Osteocyte (in vitro differentiated cells): ENCODE data around the gene FRMD4B. TPM values are rescaled to one million over a fixed set of nuclear protein-coding genes. Genes with fewer than 3 reads are reported as not detected.

Experiments
- DNase-seq: peaks from one replicate; pipeline ENCODE4 v3.0.0; 2021; ENCODE audit warnings: mixed read lengths; ENCODE audit not compliant: unreplicated experiment; ENCODE audit errors: extremely low spot score
- H3K27ac Mint-ChIP-seq: one replicate; pipeline ENCODE4 v1.8.0; 2021; ENCODE audit warnings: mild to moderate bottlenecking, mixed read lengths; ENCODE audit not compliant: unreplicated experiment
- H3K27me3 Mint-ChIP-seq: one replicate; pipeline ENCODE4 v1.8.0; 2021; ENCODE audit warnings: mixed read lengths; ENCODE audit not compliant: unreplicated experiment
- H3K36me3 Mint-ChIP-seq: one replicate; pipeline ENCODE4 v1.8.0; 2021; ENCODE audit warnings: mixed read lengths; ENCODE audit not compliant: unreplicated experiment
- H3K4me1 Mint-ChIP-seq: one replicate; pipeline ENCODE4 v1.8.0; 2021; ENCODE audit warnings: mixed read lengths; ENCODE audit not compliant: unreplicated experiment
- H3K4me3 Mint-ChIP-seq: one replicate; pipeline ENCODE4 v1.8.0; 2021; ENCODE audit warnings: mild to moderate bottlenecking, moderate library complexity, mixed read lengths; ENCODE audit not compliant: unreplicated experiment
- H3K9me3 Mint-ChIP-seq: one replicate; pipeline ENCODE4 v1.8.0; 2021; ENCODE audit warnings: mixed read lengths; ENCODE audit not compliant: unreplicated experiment
- total RNA-seq: library from RNA; stranded (reverse); gene quantifications from 2 replicates; pipeline ENCODE4 v1.2.1, GENCODE V29; 2021
- TF ChIP-seq, protein P1 (sequence below): fragments of 200-600 bp; sonication (generic); IDR thresholded peaks from 2 replicates; pipeline ENCODE4 v1.5.0; 2021; ENCODE audit warnings: antibody characterized with exemption, mild to moderate bottlenecking, moderate library complexity

The FRMD4B gene
- total RNA-seq, 1 donor from 2014 or later = 1.3 TPM

DNA sequence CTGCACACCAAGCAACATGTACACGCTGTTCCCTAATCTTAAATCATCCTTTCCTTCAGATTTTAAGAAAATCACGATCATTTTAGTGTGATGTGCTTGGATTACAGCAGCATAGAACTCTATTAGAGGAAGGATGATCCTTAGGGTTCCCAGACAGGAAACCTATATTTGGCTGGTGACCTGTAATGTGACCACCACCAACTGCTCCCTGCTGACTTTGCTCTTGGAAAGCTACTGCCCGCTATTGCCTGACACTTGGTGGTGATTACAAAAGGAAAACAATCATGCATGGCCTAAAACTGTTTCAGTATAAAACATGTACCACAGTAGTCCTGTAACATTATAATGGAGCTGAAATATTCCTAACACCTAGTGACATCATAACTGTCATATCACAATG, 236.3 kb downstream of the FRMD4B start:
- Mint-ChIP-seq H3K9me3 (no peaks in the 10 kb centered on the region), H3K27ac (no peak overlapping the region), H3K4me3 (no peak overlapping the region), H3K4me1 (peaks cover 9% of the 10 kb centered on the region), H3K27me3 (peaks cover 33% of the 10 kb centered on the region), H3K36me3 (no peaks in the 10 kb centered on the region)
- DNase-seq = no peak
- TF ChIP-seq, protein P1, sequence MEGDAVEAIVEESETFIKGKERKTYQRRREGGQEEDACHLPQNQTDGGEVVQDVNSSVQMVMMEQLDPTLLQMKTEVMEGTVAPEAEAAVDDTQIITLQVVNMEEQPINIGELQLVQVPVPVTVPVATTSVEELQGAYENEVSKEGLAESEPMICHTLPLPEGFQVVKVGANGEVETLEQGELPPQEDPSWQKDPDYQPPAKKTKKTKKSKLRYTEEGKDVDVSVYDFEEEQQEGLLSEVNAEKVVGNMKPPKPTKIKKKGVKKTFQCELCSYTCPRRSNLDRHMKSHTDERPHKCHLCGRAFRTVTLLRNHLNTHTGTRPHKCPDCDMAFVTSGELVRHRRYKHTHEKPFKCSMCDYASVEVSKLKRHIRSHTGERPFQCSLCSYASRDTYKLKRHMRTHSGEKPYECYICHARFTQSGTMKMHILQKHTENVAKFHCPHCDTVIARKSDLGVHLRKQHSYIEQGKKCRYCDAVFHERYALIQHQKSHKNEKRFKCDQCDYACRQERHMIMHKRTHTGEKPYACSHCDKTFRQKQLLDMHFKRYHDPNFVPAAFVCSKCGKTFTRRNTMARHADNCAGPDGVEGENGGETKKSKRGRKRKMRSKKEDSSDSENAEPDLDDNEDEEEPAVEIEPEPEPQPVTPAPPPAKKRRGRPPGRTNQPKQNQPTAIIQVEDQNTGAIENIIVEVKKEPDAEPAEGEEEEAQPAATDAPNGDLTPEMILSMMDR = no peak

DNA sequence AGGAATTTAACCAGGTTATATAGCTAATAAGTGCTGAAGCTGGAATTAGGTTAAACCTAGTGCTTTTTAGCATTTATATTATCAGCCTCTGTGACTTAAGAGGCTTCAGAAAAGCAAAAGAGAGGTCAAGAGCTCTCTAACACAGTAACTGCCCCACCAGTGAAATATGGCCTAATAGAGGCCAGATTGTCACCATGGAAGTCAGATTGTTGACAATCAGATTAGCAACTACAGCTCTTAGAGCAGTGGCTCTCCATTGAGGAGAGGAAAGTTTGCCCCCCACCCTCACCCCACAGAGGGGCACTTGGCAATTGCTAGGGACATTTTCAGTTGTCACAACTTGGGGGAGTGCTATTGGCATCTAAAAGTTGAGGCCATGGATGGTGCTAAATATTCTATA, 240.2 kb downstream of the FRMD4B start:
- Mint-ChIP-seq H3K4me1 (peaks cover 12% of the 10 kb centered on the region), H3K27ac (no peak overlapping the region), H3K36me3 (no peaks in the 10 kb centered on the region), H3K27me3 (peaks cover 5% of the 10 kb centered on the region), H3K9me3 (no peaks in the 10 kb centered on the region), H3K4me3 (no peak overlapping the region)
- DNase-seq = no peak
- TF ChIP-seq, protein P1 = no peak

DNA sequence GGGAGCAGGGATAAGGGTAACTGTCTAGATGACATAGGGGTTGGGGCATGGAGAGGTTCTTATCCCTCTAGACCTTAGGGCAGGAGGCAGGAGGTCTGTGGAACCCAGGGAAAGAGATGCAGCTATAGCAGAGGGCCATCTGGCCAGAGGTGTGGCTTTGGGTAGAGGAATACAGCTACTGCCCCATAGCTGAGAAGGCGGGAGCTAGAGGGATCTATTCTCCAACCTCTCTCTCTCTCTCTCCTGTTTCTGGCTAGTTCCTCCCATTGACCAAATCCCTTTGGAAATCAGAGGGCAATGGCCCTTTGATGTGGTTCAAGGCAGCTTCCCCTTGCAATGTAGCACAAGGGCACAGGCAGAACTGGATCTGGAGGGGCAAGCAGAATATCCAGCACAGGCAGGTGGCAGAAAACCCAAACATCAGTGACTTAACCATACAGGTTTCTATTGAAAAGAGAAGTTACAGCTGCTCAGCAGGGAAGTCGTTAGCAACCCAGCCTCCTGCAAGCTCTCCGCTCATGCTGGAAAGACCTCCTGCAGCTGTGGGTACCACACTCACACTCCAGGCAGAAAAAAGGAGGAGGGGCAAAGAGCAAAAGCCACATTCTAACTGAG, 241.2 kb downstream of the FRMD4B start:
- Mint-ChIP-seq H3K36me3 (no peaks in the 10 kb centered on the region), H3K9me3 (no peaks in the 10 kb centered on the region), H3K27me3 (peaks cover 11% of the 10 kb centered on the region), H3K4me1 (peaks cover 12% of the 10 kb centered on the region), H3K4me3 (no peak overlapping the region), H3K27ac (no peak overlapping the region)
- no peak for DNase-seq
- TF ChIP-seq, protein P1 = no peak

DNA sequence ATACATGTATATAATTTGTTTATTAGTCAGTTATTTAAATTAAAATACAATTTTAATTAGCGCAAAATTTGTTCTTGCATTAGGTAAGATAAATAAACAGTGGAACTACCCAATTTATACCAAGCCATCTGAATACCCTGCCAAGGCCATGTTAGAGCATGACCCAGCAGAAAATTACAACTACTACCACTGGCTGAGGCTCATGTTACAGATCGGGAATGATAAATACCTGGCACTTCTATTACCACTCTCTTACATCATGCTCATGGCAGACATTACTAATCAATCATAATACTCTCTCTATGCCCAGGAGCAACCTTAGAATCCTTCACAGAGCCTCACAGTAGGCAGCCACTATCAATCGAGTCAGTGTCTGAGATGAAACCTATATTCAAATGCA, 242.3 kb downstream of the FRMD4B start:
- Mint-ChIP-seq H3K27ac (no peak overlapping the region), H3K27me3 (peaks cover 16% of the 10 kb centered on the region), H3K4me1 (peaks cover 7% of the 10 kb centered on the region), H3K9me3 (no peaks in the 10 kb centered on the region), H3K4me3 (no peak overlapping the region), H3K36me3 (no peaks in the 10 kb centered on the region)
- TF ChIP-seq, protein P1 = no peak
- DNase-seq = no peak

DNA sequence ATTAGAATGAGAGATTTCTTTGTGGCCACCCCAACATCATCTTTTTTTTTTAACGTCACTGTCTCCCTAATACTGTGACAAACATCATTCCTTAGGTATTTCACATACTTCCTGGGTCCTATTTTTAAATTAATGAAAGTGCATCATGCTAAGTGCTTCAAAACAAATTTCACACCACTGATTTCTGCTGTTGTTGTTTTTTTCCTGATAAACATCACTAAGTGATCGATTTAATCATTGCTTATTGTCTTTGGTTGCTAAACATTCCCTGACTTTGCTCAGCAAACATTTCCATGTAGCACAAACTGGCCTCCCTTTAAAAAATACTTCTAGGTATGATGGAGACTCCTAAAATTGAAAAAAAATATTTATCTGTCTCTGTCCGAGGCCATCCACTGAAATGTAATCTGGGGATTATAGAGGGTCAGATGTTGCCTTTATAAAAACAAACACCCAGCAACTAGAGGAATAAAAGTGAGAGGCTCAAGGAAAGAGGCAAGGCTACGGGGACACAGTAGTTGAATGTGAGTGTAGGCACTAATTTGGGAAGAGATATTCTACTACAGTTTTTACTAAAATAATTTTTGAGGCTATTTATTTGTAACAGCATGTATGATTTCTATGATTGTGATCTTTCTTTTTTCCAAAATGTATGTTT, 243.0 kb downstream of the FRMD4B start:
- Mint-ChIP-seq H3K4me3 (no peak overlapping the region), H3K27ac (no peak overlapping the region), H3K27me3 (peaks cover 16% of the 10 kb centered on the region), H3K4me1 (peaks cover 7% of the 10 kb centered on the region), H3K36me3 (no peaks in the 10 kb centered on the region), H3K9me3 (no peaks in the 10 kb centered on the region)
- no peak for DNase-seq
- TF ChIP-seq, protein P1 = no peak
